ENCODE data around the gene LY6G6F. TPM values are rescaled to one million over a fixed set of nuclear protein-coding genes. Genes with fewer than 3 reads are reported as not detected.

Gene LY6G6F
- total and polyA plus RNA-seq, 2 donors (not counting 3 experiments of a cell fraction or from before 2014, with no cell fraction given): not detected

DNA sequence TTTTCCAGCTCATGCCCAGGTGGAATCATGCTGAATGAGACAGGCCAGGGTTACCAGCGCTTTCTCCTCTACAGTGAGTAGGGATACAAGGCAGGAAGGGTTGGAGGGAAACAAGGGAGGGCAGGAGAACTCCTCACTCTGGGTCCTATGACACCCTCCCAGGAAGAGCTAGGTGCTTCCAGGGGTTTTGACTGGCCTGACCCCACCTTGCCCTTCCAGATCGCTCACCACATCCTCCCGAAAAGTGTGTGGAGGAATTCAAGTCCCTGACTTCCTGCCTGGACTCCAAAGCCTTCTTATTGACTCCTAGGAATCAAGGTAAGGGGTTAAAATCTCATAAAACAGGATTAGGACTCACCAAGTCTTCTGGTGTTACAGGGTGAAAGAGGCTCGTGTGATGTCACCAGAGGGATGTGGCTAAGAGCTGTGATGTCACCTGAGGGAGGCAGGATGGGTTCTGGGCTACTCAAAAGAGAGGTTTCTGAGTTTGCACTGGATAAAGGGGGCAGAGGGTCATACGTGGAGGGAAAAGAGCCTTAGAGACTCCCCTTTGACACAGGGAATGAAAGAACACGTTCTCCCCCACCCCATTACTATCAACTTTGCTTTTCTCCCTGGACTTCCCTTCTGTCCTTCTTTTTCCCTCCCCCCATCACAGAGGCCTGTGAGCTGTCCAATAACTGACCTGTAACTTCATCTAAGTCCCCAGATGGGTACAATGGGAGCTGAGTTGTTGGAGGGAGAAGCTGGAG, 49.1 kb upstream of the LY6G6F start:
- Histone ChIP-seq H4K20me1 (replicated peaks; ENCODE audit: control insufficient read depth, extremely low read depth, insufficient read depth, low read length) (no peaks in the 10 kb centered on the region), H3K4me1 (ENCODE audit: control insufficient read depth, extremely low read depth, insufficient read depth, low read length) (peaks cover 33% of the 10 kb centered on the region), H3K9me3 (replicated peaks; ENCODE audit: control insufficient read depth, insufficient read depth, low read length) (no peaks in the 10 kb centered on the region), H3K4me2 (ENCODE audit: insufficient read depth, low read length) (no peak overlapping the region), H2AFZ (ENCODE audit: low read depth, low read length) (no peak overlapping the region), H3K27me3 (ENCODE audit: control insufficient read depth in 2 of 2, insufficient read depth in 2 of 2, low read length in 2 of 2) (no peaks in the 10 kb centered on the region), H3K79me2 (ENCODE audit: control insufficient read depth, insufficient read depth, low read length) (peaks cover 22% of the 10 kb centered on the region), H3K9me1 (replicated peaks; ENCODE audit: control insufficient read depth, extremely low read depth, insufficient read depth, low read length) (no peaks in the 10 kb centered on the region), H3K9ac (replicated peaks; ENCODE audit: extremely low read depth, insufficient read depth, low read length) (no peak overlapping the region), H3K4me3 (replicated peaks in 1 of 3; ENCODE audit: insufficient read depth in 1 of 3, low read depth in 1 of 3, low read length in 3 of 3) (no peak overlapping the region), H3K36me3 (ENCODE audit: control insufficient read depth in 2 of 2, extremely low read depth in 1 of 2, insufficient read depth in 2 of 2, low read length in 2 of 2) (peaks cover 3 to 4% of the 10 kb centered on the region in 2 experiments), H3K27ac (ENCODE audit: insufficient read depth, low read depth, low read length) (no peak overlapping the region)
- intact Hi-C loops (cut with micrococcal nuclease): no loop called here
- BruUV-seq (replicated peaks): no TSS peak
- dilution Hi-C loops (cut with MboI; ENCODE audit: extremely low pct_ligation_motif_present, low sequenced_read_pairs): no loop called here
- FAIRE-seq: no peak
- POLR2A ChIA-PET: interaction anchor here (0.7 kb wide), 1 partner anchor 519 kb away, joined by 3 read pairs; no protein-coding TSS in a partner anchor
- no peak for DNase-seq (ENCODE audit: low read depth, low spot score)
- TF ChIP-seq, protein P1, sequence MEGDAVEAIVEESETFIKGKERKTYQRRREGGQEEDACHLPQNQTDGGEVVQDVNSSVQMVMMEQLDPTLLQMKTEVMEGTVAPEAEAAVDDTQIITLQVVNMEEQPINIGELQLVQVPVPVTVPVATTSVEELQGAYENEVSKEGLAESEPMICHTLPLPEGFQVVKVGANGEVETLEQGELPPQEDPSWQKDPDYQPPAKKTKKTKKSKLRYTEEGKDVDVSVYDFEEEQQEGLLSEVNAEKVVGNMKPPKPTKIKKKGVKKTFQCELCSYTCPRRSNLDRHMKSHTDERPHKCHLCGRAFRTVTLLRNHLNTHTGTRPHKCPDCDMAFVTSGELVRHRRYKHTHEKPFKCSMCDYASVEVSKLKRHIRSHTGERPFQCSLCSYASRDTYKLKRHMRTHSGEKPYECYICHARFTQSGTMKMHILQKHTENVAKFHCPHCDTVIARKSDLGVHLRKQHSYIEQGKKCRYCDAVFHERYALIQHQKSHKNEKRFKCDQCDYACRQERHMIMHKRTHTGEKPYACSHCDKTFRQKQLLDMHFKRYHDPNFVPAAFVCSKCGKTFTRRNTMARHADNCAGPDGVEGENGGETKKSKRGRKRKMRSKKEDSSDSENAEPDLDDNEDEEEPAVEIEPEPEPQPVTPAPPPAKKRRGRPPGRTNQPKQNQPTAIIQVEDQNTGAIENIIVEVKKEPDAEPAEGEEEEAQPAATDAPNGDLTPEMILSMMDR (IDR thresholded peaks at IDR 0.05; ENCODE audit: extremely low read depth in 1 of 2, insufficient read depth in 1 of 2, low read depth in 1 of 2, low read length in 2 of 2): no peak
- CTCF ChIA-PET: interaction anchor here (0.6 kb wide), 1 partner anchor 106 kb away, joined by 3 read pairs; no protein-coding TSS in a partner anchor

DNA sequence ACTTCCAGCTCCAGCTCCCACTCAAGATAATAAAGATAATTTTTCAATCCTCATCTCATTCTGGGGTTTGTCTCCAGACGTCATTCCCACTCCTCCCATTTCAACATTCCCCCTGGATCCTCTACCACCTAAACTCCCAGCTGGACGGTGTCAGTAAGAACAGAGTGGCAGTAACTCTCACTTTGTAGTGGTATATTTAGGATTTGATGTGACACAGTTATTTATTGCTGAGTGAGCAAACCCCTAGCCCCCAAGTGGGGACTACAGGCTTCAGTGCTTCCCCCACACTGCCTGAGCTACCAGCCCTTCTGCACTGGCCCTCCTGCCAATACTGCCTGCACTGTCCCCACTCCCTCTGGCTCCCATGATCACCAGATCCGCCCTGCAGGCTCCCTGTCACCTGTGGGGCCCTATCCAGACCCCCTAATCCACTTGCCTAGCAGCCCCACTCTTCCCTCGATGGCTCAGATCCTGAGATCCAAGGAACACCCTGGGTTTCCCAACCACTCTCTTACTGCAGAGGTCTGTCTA, 48.4 kb upstream of the LY6G6F start:
- Histone ChIP-seq H3K4me2 (ENCODE audit: insufficient read depth, low read length) (no peak overlapping the region), H3K9ac (replicated peaks; ENCODE audit: extremely low read depth, insufficient read depth, low read length) (no peak overlapping the region)
- BruUV-seq (replicated peaks): no TSS peak

More for the DNA sequence above, 48.4 kb upstream of the LY6G6F start:
- H3K9me3 ChIP-seq (replicated peaks; ENCODE audit: control insufficient read depth, insufficient read depth, low read length): no peaks in the 10 kb centered on the region
- TF ChIP-seq FOS (IDR thresholded peaks at IDR 0.05; ENCODE audit: borderline replicate concordance, insufficient read depth, low read length) (no peak), MYC (IDR thresholded peaks at IDR 0.05; ENCODE audit: low read depth, low read length) (no peak), POLR2A (IDR thresholded peaks at IDR 0.05; ENCODE audit: low read depth, low read length) (no peak), POLR2AphosphoS5 (IDR thresholded peaks at IDR 0.05; ENCODE audit: insufficient read depth, low read depth, low read length) (no peak), JUN (IDR thresholded peaks at IDR 0.05; ENCODE audit: borderline replicate concordance, insufficient read depth, insufficient read length, low read depth) (no peak), GATA2 (IDR thresholded peaks at IDR 0.05; ENCODE audit: insufficient read depth, insufficient read length, low read depth, low read length) (no peak), EZH2 (IDR thresholded peaks at IDR 0.05; ENCODE audit: borderline replicate concordance, low read depth, low read length, severe bottlenecking) (no peak)
- TF ChIP-seq, protein P2, sequence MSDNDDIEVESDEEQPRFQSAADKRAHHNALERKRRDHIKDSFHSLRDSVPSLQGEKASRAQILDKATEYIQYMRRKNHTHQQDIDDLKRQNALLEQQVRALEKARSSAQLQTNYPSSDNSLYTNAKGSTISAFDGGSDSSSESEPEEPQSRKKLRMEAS (IDR thresholded peaks at IDR 0.05; ENCODE audit: insufficient read depth, insufficient read length): no peak
- TF ChIP-seq, protein P1 (IDR thresholded peaks at IDR 0.05; ENCODE audit: extremely low read depth in 1 of 2, insufficient read depth in 1 of 2, low read depth in 1 of 2, low read length in 2 of 2): no peak
- FAIRE-seq (no peak), DNase-seq (ENCODE audit: low read depth, low spot score) (no peak)
- intact Hi-C loops (cut with micrococcal nuclease) (no loop called here), dilution Hi-C loops (cut with MboI; ENCODE audit: extremely low pct_ligation_motif_present, low sequenced_read_pairs) (no loop called here)
- no peak overlapping the region for H3K27ac ChIP-seq (ENCODE audit: insufficient read depth, low read depth, low read length)
- ChIA-PET POLR2A (interaction anchor here (0.9 kb wide), 1 partner anchor 157 kb away, joined by 4 read pairs; the partner anchor contains the start of genes HSPA1A and HSPA1L), CTCF (interaction anchor here (0.6 kb wide), 1 partner anchor 107 kb away, joined by 3 read pairs; no protein-coding TSS in a partner anchor)
- H3K27me3 ChIP-seq (ENCODE audit: control insufficient read depth in 2 of 2, insufficient read depth in 2 of 2, low read length in 2 of 2): no peaks in the 10 kb centered on the region
- H3K9me1 ChIP-seq (replicated peaks; ENCODE audit: control insufficient read depth, extremely low read depth, insufficient read depth, low read length): no peaks in the 10 kb centered on the region
- H3K79me2 ChIP-seq (ENCODE audit: control insufficient read depth, insufficient read depth, low read length): peaks cover 22% of the 10 kb centered on the region
- H3K36me3 ChIP-seq (ENCODE audit: control insufficient read depth in 2 of 2, extremely low read depth in 1 of 2, insufficient read depth in 2 of 2, low read length in 2 of 2): peaks cover 3 to 4% of the 10 kb centered on the region in 2 experiments
- peaks cover 30% of the 10 kb centered on the region for H3K4me1 ChIP-seq (ENCODE audit: control insufficient read depth, extremely low read depth, insufficient read depth, low read length)
- H4K20me1 ChIP-seq (replicated peaks; ENCODE audit: control insufficient read depth, extremely low read depth, insufficient read depth, low read length): no peaks in the 10 kb centered on the region
- no peak overlapping the region for H3K4me3 ChIP-seq (replicated peaks in 1 of 3; ENCODE audit: insufficient read depth in 1 of 3, low read depth in 1 of 3, low read length in 3 of 3)
- H2AFZ ChIP-seq (ENCODE audit: low read depth, low read length): no peak overlapping the region

Measured in endothelial cell of umbilical vein (primary cell).